Ishikawa (cell line): ENCODE data around the gene NNT.

ENCODE experiments used
- CEBPB ChIP-seq: IDR thresholded peaks from 2 replicates; pipeline ENCODE4 v1.6.1; 2012
- CREB1 ChIP-seq: IDR thresholded peaks from 2 replicates; pipeline ENCODE4 v1.6.1; 2012; ENCODE audit warnings: low read depth
- EGR1 ChIP-seq: IDR thresholded peaks from 2 replicates; pipeline ENCODE4 v1.6.1; 2012
- EP300 ChIP-seq: IDR thresholded peaks from 2 replicates; pipeline ENCODE4 v1.6.1; 2012; ENCODE audit warnings: borderline replicate concordance
- FOXM1 ChIP-seq: IDR thresholded peaks from 2 replicates; pipeline ENCODE4 v1.6.1; 2012; ENCODE audit warnings: low read depth, borderline replicate concordance
- NFIC ChIP-seq: IDR thresholded peaks from 2 replicates; pipeline ENCODE4 v1.6.1; 2012
- RAD21 ChIP-seq: IDR thresholded peaks from 2 replicates; pipeline ENCODE4 v1.6.1; 2012; ENCODE audit warnings: low read depth
- TAF1 ChIP-seq: IDR thresholded peaks from 2 replicates; pipeline ENCODE4 v1.6.1; 2012; ENCODE audit warnings: low read depth, mild to moderate bottlenecking
- TCF12 ChIP-seq: IDR thresholded peaks from 2 replicates; pipeline ENCODE4 v1.6.1; 2012; ENCODE audit warnings: low read depth
- TEAD4 ChIP-seq: IDR thresholded peaks from 2 replicates; pipeline ENCODE4 v1.6.1; 2012
- YY1 ChIP-seq: IDR thresholded peaks from 2 replicates; pipeline ENCODE4 v1.6.1; 2012; ENCODE audit warnings: low read depth
- ZBTB7A ChIP-seq: IDR thresholded peaks from 2 replicates; pipeline ENCODE4 v1.6.1; 2012; ENCODE audit warnings: low read depth
- TF ChIP-seq, protein P1 (sequence below): IDR thresholded peaks from 2 replicates; pipeline ENCODE4 v1.6.1; 2012; ENCODE audit warnings: low read depth, mild to moderate bottlenecking
- TF ChIP-seq, protein P2 (sequence below): IDR thresholded peaks from 2 replicates; pipeline ENCODE4 v1.6.1; 2012
- TF ChIP-seq, protein P3 (sequence below): IDR thresholded peaks from 2 replicates; pipeline ENCODE4 v1.6.1; 2012

Gene NNT

DNA sequence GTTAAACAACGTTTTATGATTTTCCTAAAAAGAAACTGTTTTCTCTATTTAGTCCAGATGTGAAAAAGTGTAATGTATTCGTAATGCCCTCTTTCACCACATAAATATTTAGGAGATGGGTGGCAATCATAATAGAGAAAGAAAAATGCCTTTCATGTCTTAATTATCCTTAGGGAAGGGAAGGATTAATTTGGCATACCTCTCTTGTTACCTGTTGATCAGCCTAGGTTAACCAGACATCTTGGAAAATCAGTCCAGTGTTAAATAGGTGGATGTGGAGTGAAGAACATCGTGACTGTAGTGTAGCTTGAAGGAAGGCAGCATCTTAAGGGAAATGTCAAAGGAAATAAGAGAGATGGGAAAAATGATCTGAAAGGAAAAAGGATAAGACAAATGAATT, 76.2 kb downstream of the NNT start:
- TF ChIP-seq TEAD4: no peak
- TF ChIP-seq FOXM1: no peak
- TF ChIP-seq, protein P1, sequence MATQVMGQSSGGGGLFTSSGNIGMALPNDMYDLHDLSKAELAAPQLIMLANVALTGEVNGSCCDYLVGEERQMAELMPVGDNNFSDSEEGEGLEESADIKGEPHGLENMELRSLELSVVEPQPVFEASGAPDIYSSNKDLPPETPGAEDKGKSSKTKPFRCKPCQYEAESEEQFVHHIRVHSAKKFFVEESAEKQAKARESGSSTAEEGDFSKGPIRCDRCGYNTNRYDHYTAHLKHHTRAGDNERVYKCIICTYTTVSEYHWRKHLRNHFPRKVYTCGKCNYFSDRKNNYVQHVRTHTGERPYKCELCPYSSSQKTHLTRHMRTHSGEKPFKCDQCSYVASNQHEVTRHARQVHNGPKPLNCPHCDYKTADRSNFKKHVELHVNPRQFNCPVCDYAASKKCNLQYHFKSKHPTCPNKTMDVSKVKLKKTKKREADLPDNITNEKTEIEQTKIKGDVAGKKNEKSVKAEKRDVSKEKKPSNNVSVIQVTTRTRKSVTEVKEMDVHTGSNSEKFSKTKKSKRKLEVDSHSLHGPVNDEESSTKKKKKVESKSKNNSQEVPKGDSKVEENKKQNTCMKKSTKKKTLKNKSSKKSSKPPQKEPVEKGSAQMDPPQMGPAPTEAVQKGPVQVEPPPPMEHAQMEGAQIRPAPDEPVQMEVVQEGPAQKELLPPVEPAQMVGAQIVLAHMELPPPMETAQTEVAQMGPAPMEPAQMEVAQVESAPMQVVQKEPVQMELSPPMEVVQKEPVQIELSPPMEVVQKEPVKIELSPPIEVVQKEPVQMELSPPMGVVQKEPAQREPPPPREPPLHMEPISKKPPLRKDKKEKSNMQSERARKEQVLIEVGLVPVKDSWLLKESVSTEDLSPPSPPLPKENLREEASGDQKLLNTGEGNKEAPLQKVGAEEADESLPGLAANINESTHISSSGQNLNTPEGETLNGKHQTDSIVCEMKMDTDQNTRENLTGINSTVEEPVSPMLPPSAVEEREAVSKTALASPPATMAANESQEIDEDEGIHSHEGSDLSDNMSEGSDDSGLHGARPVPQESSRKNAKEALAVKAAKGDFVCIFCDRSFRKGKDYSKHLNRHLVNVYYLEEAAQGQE: no peak
- no peak for TF ChIP-seq YY1
- TF ChIP-seq, protein P2, sequence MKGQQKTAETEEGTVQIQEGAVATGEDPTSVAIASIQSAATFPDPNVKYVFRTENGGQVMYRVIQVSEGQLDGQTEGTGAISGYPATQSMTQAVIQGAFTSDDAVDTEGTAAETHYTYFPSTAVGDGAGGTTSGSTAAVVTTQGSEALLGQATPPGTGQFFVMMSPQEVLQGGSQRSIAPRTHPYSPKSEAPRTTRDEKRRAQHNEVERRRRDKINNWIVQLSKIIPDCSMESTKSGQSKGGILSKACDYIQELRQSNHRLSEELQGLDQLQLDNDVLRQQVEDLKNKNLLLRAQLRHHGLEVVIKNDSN: no peak
- TF ChIP-seq, protein P3, sequence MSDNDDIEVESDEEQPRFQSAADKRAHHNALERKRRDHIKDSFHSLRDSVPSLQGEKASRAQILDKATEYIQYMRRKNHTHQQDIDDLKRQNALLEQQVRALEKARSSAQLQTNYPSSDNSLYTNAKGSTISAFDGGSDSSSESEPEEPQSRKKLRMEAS: no peak
- TF ChIP-seq NFIC: no peak
- no peak for TF ChIP-seq CREB1
- TF ChIP-seq EGR1: no peak
- no peak for TF ChIP-seq EP300
- no peak for TF ChIP-seq TAF1
- TF ChIP-seq TCF12: no peak
- no peak for TF ChIP-seq ZBTB7A

DNA sequence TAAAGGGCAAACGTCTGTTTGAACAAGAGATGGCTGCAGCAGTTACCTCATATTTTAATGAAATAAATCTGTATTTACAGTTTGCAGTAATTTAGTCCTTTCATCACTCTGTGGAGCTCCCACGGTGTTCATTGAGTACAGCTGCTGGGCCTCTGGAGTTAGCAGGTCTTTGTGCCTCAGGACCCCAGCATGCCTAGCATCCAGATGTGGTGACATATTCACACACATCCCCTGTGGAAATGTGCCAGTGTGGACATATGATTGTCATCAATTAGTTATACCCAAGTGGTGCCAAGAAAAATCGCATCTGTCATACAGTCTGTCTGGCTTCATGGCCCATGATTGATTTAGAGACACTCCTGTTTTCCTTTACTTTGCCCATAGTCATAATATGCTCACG, 77.3 kb downstream of the NNT start:
- TF ChIP-seq TAF1 (no peak), RAD21 (no peak), FOXM1 (no peak)

DNA sequence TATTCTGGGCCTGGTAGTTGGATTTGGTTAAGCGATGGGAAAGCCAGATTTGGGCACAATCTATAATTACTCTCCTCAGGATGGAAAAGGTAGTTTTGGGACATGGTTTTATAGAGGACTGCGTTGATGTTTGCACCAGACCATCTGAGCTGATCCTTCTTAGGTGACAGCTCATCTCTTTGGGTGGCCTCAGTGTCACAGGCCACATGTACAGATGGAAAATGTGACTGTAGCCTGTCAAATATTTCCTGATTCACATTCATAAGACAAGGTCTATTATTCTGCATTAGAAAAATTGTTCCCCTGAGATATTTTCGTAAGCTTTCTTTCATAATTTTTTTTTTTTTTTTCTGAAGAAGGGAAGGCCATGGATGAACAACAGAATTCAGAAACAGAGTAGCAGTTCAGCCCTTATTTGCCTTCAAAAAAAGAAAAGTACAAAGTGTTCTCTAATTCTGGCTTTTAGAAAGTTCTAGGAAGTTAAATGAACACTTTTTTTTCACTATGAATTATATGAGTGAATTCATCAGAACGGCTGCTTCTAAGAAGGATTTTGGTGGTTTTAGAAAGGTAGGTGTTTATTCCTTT, 81.0 kb downstream of the NNT start:
- no peak for TF ChIP-seq CEBPB
- TF ChIP-seq, protein P3: no peak
- TF ChIP-seq FOXM1: no peak
- no peak for TF ChIP-seq CREB1
- TF ChIP-seq NFIC: no peak
- no peak for TF ChIP-seq EGR1
- TF ChIP-seq TEAD4: no peak
- TF ChIP-seq, protein P1: no peak
- no peak for TF ChIP-seq TCF12
- TF ChIP-seq, protein P2: no peak
- no peak for TF ChIP-seq EP300
- no peak for TF ChIP-seq ZBTB7A
- no peak for TF ChIP-seq TAF1

DNA sequence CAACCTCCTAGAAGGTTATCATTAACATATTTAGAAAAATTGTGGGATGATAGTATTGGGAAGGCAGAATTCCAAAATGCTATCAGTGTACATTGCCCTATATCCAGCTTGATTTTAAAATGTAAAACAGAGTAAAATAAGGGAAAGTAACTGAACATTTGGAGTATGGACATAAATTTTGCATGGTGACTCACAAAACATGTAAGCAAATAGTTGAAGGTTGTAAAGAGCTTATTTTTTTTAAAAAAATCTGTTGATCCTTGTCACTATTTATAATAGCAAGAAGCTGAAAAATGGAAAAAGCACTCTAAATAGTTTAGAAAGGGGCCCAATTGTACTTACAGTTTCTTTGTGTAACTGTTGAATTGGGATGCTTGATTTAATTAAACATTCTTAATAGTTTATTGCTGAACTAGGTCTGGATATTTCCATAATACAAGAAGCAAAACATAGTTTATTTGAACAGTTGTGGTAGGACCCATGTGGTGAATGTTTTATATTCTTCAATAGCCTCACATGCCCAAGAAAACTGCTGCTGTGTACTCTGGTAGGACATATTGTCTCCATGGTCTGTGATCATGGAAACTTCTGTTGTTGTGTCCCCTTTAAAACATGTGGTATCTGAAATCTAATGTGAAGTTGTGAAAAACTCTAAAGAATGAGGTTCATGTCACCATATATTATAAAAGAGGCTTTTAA, 82.4 kb downstream of the NNT start:
- TF ChIP-seq RAD21 (no peak), YY1 (no peak), TCF12 (no peak), CREB1 (no peak), NFIC (no peak), FOXM1 (no peak), TEAD4 (no peak), ZBTB7A (no peak), EP300 (no peak), TAF1 (no peak), CEBPB (no peak), EGR1 (no peak)
- TF ChIP-seq, protein P2: no peak
- TF ChIP-seq, protein P1: no peak
- TF ChIP-seq, protein P3: no peak
